ENCODE data around the gene HTT.
"Not testable (repeated sequence)": the region's sequence is repeated elsewhere in the genome, so short reads cannot be mapped to it uniquely, and the experiment has no call there.

DNA sequence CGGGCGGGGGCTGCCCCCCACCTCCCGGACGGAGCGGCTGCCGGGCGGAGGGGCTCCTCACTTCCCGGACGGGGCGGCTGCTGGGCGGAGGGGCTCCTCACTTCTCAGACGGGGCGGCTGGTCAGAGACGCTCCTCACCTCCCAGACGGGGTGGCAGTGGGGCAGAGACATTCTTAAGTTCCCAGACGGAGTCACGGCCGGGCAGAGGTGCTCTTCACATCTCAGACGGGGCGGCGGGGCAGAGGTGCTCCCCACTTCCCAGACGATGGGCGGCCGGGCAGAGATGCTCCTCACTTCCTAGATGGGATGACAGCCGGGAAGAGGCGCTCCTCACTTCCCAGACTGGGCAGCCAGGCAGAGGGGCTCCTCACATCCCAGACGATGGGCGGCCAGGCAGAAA, 20.2 kb downstream of the HTT start:
- not testable (repeated sequence) for TF ChIP-seq EZH2 (IDR thresholded peaks at IDR 0.05; ENCODE audit: low read length)
- TF ChIP-seq, protein P1, sequence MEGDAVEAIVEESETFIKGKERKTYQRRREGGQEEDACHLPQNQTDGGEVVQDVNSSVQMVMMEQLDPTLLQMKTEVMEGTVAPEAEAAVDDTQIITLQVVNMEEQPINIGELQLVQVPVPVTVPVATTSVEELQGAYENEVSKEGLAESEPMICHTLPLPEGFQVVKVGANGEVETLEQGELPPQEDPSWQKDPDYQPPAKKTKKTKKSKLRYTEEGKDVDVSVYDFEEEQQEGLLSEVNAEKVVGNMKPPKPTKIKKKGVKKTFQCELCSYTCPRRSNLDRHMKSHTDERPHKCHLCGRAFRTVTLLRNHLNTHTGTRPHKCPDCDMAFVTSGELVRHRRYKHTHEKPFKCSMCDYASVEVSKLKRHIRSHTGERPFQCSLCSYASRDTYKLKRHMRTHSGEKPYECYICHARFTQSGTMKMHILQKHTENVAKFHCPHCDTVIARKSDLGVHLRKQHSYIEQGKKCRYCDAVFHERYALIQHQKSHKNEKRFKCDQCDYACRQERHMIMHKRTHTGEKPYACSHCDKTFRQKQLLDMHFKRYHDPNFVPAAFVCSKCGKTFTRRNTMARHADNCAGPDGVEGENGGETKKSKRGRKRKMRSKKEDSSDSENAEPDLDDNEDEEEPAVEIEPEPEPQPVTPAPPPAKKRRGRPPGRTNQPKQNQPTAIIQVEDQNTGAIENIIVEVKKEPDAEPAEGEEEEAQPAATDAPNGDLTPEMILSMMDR (optimal IDR thresholded peaks at IDR 0.05 in 1 of 3, IDR thresholded peaks at IDR 0.05 in 1 of 3, conservative IDR thresholded peaks at IDR 0.05 in 1 of 3; ENCODE audit: extremely low read depth in 1 of 3, insufficient read depth in 2 of 3, low read length in 3 of 3), result not testable (repeated sequence)
